GM23338 (cell line): ENCODE data around the gene SCYGR8. TPM values are rescaled to one million over a fixed set of nuclear protein-coding genes. Genes with fewer than 3 reads are reported as not detected.

Source experiments
- ATAC-seq: fragments of 200-7000 bp; cut with Tn5 transposase; 3 replicates; pipeline ENCODE4 v1.9.1; 2020
- DNase-seq: peaks from one replicate; pipeline ENCODE4 v3.0.0-alpha.2; 2015; ENCODE audit warnings: low spot score
- H2AFZ ChIP-seq: fragments of 200-600 bp; sonication (generic); 2 replicates; pipeline ENCODE4 v1.8.0; 2016; ENCODE audit warnings: antibody characterized with exemption, mild to moderate bottlenecking, moderate library complexity
- H3F3A ChIP-seq: fragments of 200-600 bp; sonication (generic); replicated peaks from 2 replicates; pipeline ENCODE4 v1.8.0; 2017; ENCODE audit warnings: antibody characterized with exemption, mixed run types, low read depth
- H3K27ac ChIP-seq: fragments of 200-600 bp; sonication (generic); 2 replicates; pipeline ENCODE4 v1.6.1; 2016; ENCODE audit warnings: low read depth
- H3K27me3 ChIP-seq: fragments of 200-600 bp; sonication (generic); 2 replicates; pipeline ENCODE4 v1.8.0; 2016; ENCODE audit warnings: mild to moderate bottlenecking, mixed run types, moderate library complexity; ENCODE audit not compliant: insufficient read depth
- H3K36me3 ChIP-seq: fragments of 200-600 bp; sonication (generic); 2 replicates; pipeline ENCODE4 v1.8.0; 2016; ENCODE audit warnings: mild to moderate bottlenecking; ENCODE audit not compliant: insufficient read depth
- H3K4me1 ChIP-seq: fragments of 200-600 bp; sonication (generic); 2 replicates; pipeline ENCODE4 v1.8.0; 2016; ENCODE audit warnings: mild to moderate bottlenecking, moderate library complexity; ENCODE audit not compliant: insufficient read depth
- H3K4me2 ChIP-seq: fragments of 200-600 bp; sonication (generic); 2 replicates; pipeline ENCODE4 v1.7.1; 2017; ENCODE audit warnings: mixed run types
- H3K4me3 ChIP-seq: fragments of 200-600 bp; sonication (generic); 2 replicates; pipeline ENCODE4 v1.6.1; 2016; ENCODE audit warnings: mixed run types
- H3K79me2 ChIP-seq: fragments of 200-600 bp; sonication (generic); replicated peaks from 2 replicates; pipeline ENCODE4 v1.8.0; 2017; ENCODE audit warnings: mild to moderate bottlenecking; ENCODE audit not compliant: insufficient read depth
- H3K9me2 ChIP-seq: fragments of 200-600 bp; sonication (generic); 2 replicates; pipeline ENCODE4 v1.8.0; 2017; ENCODE audit not compliant: insufficient read depth
- H4K20me1 ChIP-seq: fragments of 200-600 bp; sonication (generic); replicated peaks from 2 replicates; pipeline ENCODE4 v1.8.0; 2017; ENCODE audit warnings: mild to moderate bottlenecking; ENCODE audit not compliant: insufficient read depth
- H3K27ac Mint-ChIP-seq: 2 replicates; pipeline ENCODE4 v1.8.0; 2020; ENCODE audit warnings: inconsistent platforms, mild to moderate bottlenecking, moderate library complexity, mixed read lengths
- H3K27me3 Mint-ChIP-seq: 3 replicates; pipeline ENCODE4 v1.8.0; 2022; ENCODE audit warnings: low read depth, mild to moderate bottlenecking, moderate library complexity, mixed read lengths, inconsistent platforms; ENCODE audit not compliant: insufficient read depth, poor library complexity
- H3K36me3 Mint-ChIP-seq: 3 replicates; pipeline ENCODE4 v1.8.0; 2021; ENCODE audit warnings: low read depth, mild to moderate bottlenecking, inconsistent platforms, moderate library complexity, mixed read lengths
- H3K4me1 Mint-ChIP-seq: 3 replicates; pipeline ENCODE4 v1.8.0; 2020; ENCODE audit warnings: mild to moderate bottlenecking, inconsistent platforms, mixed read lengths
- H3K4me3 Mint-ChIP-seq: 3 replicates; pipeline ENCODE4 v1.8.0; 2021; ENCODE audit warnings: moderate library complexity, mild to moderate bottlenecking, inconsistent platforms, mixed read lengths
- H3K9me3 Mint-ChIP-seq: 3 replicates; pipeline ENCODE4 v1.8.0; 2020; ENCODE audit warnings: moderate library complexity, mild to moderate bottlenecking, inconsistent platforms, mixed read lengths
- CREB1 ChIP-seq: fragments of 250-450 bp; sonication (Bioruptor Pico); IDR thresholded peaks from 2 replicates; pipeline ENCODE4 v1.5.0; 2020; ENCODE audit warnings: low read depth, mild to moderate bottlenecking, moderate library complexity
- EZH2 ChIP-seq: fragments of 200-600 bp; sonication (generic); IDR thresholded peaks from one replicate; pipeline ENCODE4 v1.8.0; 2017; ENCODE audit warnings: antibody characterized with exemption, mild to moderate bottlenecking, low read depth; ENCODE audit not compliant: unreplicated experiment
- EZH2phosphoT487 ChIP-seq: fragments of 200-600 bp; sonication (generic); IDR thresholded peaks from one replicate; pipeline ENCODE4 v1.8.1; 2018; ENCODE audit warnings: antibody characterized with exemption; ENCODE audit not compliant: unreplicated experiment
- JUNB ChIP-seq: IDR thresholded peaks from one replicate; pipeline ENCODE4 v1.6.1; 2016; ENCODE audit warnings: antibody characterized with exemption; ENCODE audit not compliant: unreplicated experiment
- NANOG ChIP-seq: IDR thresholded peaks from 2 replicates; pipeline ENCODE4 v1.6.1; 2016; ENCODE audit warnings: antibody characterized with exemption, borderline replicate concordance
- POLR2AphosphoS5 ChIP-seq: IDR thresholded peaks from 2 replicates; pipeline ENCODE4 v1.6.1; 2016; ENCODE audit warnings: antibody characterized with exemption, low read depth
- STAT1 ChIP-seq: IDR thresholded peaks from one replicate; pipeline ENCODE4 v1.6.1; 2016; ENCODE audit warnings: antibody characterized with exemption; ENCODE audit not compliant: unreplicated experiment
- ZNF114 ChIP-seq: fragments of 250-450 bp; sonication (Bioruptor Pico); IDR thresholded peaks from 2 replicates; pipeline ENCODE4 v1.5.0; 2020; ENCODE audit warnings: mild to moderate bottlenecking, moderate library complexity
- ZNF331 ChIP-seq: fragments of 250-450 bp; sonication (Bioruptor Pico); IDR thresholded peaks from 2 replicates; pipeline ENCODE4 v1.5.0; 2020; ENCODE audit warnings: low read depth, mild to moderate bottlenecking, moderate library complexity
- polyA plus RNA-seq: library from polyadenylated mRNA; unstranded; fragments of >200 nt; fragmentation: Nextera tagmentation; extraction: Ambion mirVana; gene quantifications from 2 replicates; pipeline ENCODE4 v1.2.1, GENCODE V29; 2016
- total RNA-seq: library from RNA; depleted of rRNA; stranded (reverse); fragments of >200 nt; shearing (Covaris generic); gene quantifications from 2 replicates; pipeline ENCODE4 v1.2.3, GENCODE V29; 2014
- TF ChIP-seq, protein P1 (sequence below): IDR thresholded peaks from 2 replicates; pipeline ENCODE4 v1.6.1; 2016; ENCODE audit warnings: antibody characterized with exemption
- TF ChIP-seq, protein P2 (sequence below): IDR thresholded peaks from one replicate; pipeline ENCODE4 v1.6.1; 2018; ENCODE audit warnings: antibody characterized with exemption; ENCODE audit not compliant: unreplicated experiment
- TF ChIP-seq, protein P3 (sequence below), 2 experiments: fragments of 200-600 bp in 1 of 2; sonication (generic) in 1 of 2; conservative IDR thresholded peaks; 2 replicates each; pipeline versions ENCODE4 v1.5.1 to v1.6.1; 2016 to 2017; ENCODE audit warnings: antibody characterized with exemption in 2 of 2, low read depth in 2 of 2, mild to moderate bottlenecking in 2 of 2, moderate library complexity in 1 of 2
- TF ChIP-seq, protein P4 (sequence below): fragments of 250-450 bp; sonication (Bioruptor Pico); IDR thresholded peaks from 2 replicates; pipeline ENCODE4 v1.5.0; 2020; ENCODE audit warnings: mild to moderate bottlenecking, moderate library complexity

The SCYGR8 gene
- total and polyA plus RNA-seq, 2 experiments from 2014 or later: not detected

DNA sequence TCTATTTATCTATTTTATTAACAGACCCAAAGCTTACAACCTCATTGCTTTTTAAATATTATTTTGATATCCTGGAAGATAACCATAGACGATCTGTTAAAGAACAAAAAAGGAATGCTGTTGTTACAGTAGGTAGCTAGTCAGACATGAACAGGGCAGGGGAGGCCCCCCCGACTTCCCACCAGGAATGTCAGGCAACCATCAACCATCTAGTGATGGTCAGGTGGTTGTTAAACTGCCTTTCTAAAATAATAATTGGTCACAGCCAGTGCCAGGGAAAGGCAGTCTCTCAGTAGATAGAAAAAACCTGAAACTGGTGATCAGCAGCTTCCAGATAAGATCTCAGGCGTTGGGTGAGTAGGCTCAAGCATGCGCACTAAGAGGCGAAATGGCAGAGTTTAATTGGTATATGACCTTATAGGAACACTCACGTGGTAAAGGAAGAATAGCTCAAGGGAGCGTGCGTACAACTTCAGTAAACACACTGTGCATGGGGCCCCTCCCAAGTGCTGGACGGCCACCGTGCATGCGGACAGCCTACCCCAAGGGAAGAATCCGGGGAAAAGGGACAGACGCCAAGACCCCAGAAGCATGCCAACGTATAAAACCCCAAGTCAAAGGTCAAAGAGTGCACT, 35.4 kb downstream of the SCYGR8 start:
- DNase-seq (no peak), ATAC-seq (no peak)
- no peaks in the 10 kb centered on the region for H3K4me1 ChIP-seq
- no peak overlapping the region for H3K4me2 ChIP-seq
- no peak overlapping the region for H2AFZ ChIP-seq
- Mint-ChIP-seq H3K9me3 (no peaks in the 10 kb centered on the region), H3K36me3 (no peaks in the 10 kb centered on the region; the same call in 2 of the 3 replicates), H3K4me1 (no peaks in the 10 kb centered on the region; the same call in 2 of the 3 replicates), H3K27me3 (peaks cover 2% of the 10 kb centered on the region), H3K4me3 (no peak overlapping the region), H3K27ac (no peak overlapping the region)
- H4K20me1 ChIP-seq: no peaks in the 10 kb centered on the region
- no peaks in the 10 kb centered on the region for H3K27me3 ChIP-seq
- no peak overlapping the region for H3K4me3 ChIP-seq
- H3K9me2 ChIP-seq: no peaks in the 10 kb centered on the region
- no peaks in the 10 kb centered on the region for H3F3A ChIP-seq
- no peaks in the 10 kb centered on the region for H3K36me3 ChIP-seq
- H3K79me2 ChIP-seq: no peaks in the 10 kb centered on the region
- no peak overlapping the region for H3K27ac ChIP-seq
- TF ChIP-seq, protein P1, sequence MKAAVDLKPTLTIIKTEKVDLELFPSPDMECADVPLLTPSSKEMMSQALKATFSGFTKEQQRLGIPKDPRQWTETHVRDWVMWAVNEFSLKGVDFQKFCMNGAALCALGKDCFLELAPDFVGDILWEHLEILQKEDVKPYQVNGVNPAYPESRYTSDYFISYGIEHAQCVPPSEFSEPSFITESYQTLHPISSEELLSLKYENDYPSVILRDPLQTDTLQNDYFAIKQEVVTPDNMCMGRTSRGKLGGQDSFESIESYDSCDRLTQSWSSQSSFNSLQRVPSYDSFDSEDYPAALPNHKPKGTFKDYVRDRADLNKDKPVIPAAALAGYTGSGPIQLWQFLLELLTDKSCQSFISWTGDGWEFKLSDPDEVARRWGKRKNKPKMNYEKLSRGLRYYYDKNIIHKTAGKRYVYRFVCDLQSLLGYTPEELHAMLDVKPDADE: no peak
- TF ChIP-seq ZNF331: no peak
- no peak for TF ChIP-seq NANOG
- TF ChIP-seq, protein P2, sequence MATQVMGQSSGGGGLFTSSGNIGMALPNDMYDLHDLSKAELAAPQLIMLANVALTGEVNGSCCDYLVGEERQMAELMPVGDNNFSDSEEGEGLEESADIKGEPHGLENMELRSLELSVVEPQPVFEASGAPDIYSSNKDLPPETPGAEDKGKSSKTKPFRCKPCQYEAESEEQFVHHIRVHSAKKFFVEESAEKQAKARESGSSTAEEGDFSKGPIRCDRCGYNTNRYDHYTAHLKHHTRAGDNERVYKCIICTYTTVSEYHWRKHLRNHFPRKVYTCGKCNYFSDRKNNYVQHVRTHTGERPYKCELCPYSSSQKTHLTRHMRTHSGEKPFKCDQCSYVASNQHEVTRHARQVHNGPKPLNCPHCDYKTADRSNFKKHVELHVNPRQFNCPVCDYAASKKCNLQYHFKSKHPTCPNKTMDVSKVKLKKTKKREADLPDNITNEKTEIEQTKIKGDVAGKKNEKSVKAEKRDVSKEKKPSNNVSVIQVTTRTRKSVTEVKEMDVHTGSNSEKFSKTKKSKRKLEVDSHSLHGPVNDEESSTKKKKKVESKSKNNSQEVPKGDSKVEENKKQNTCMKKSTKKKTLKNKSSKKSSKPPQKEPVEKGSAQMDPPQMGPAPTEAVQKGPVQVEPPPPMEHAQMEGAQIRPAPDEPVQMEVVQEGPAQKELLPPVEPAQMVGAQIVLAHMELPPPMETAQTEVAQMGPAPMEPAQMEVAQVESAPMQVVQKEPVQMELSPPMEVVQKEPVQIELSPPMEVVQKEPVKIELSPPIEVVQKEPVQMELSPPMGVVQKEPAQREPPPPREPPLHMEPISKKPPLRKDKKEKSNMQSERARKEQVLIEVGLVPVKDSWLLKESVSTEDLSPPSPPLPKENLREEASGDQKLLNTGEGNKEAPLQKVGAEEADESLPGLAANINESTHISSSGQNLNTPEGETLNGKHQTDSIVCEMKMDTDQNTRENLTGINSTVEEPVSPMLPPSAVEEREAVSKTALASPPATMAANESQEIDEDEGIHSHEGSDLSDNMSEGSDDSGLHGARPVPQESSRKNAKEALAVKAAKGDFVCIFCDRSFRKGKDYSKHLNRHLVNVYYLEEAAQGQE: no peak
- no peak for TF ChIP-seq EZH2phosphoT487
- TF ChIP-seq CREB1: no peak
- TF ChIP-seq EZH2: no peak
- TF ChIP-seq JUNB: no peak
- TF ChIP-seq, protein P3, sequence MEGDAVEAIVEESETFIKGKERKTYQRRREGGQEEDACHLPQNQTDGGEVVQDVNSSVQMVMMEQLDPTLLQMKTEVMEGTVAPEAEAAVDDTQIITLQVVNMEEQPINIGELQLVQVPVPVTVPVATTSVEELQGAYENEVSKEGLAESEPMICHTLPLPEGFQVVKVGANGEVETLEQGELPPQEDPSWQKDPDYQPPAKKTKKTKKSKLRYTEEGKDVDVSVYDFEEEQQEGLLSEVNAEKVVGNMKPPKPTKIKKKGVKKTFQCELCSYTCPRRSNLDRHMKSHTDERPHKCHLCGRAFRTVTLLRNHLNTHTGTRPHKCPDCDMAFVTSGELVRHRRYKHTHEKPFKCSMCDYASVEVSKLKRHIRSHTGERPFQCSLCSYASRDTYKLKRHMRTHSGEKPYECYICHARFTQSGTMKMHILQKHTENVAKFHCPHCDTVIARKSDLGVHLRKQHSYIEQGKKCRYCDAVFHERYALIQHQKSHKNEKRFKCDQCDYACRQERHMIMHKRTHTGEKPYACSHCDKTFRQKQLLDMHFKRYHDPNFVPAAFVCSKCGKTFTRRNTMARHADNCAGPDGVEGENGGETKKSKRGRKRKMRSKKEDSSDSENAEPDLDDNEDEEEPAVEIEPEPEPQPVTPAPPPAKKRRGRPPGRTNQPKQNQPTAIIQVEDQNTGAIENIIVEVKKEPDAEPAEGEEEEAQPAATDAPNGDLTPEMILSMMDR (conservative IDR thresholded peaks at IDR 0.05; ENCODE audit: low read depth in 2 of 2): no peak
- no peak for TF ChIP-seq ZNF114
- no peak for TF ChIP-seq POLR2AphosphoS5
- TF ChIP-seq, protein P4, sequence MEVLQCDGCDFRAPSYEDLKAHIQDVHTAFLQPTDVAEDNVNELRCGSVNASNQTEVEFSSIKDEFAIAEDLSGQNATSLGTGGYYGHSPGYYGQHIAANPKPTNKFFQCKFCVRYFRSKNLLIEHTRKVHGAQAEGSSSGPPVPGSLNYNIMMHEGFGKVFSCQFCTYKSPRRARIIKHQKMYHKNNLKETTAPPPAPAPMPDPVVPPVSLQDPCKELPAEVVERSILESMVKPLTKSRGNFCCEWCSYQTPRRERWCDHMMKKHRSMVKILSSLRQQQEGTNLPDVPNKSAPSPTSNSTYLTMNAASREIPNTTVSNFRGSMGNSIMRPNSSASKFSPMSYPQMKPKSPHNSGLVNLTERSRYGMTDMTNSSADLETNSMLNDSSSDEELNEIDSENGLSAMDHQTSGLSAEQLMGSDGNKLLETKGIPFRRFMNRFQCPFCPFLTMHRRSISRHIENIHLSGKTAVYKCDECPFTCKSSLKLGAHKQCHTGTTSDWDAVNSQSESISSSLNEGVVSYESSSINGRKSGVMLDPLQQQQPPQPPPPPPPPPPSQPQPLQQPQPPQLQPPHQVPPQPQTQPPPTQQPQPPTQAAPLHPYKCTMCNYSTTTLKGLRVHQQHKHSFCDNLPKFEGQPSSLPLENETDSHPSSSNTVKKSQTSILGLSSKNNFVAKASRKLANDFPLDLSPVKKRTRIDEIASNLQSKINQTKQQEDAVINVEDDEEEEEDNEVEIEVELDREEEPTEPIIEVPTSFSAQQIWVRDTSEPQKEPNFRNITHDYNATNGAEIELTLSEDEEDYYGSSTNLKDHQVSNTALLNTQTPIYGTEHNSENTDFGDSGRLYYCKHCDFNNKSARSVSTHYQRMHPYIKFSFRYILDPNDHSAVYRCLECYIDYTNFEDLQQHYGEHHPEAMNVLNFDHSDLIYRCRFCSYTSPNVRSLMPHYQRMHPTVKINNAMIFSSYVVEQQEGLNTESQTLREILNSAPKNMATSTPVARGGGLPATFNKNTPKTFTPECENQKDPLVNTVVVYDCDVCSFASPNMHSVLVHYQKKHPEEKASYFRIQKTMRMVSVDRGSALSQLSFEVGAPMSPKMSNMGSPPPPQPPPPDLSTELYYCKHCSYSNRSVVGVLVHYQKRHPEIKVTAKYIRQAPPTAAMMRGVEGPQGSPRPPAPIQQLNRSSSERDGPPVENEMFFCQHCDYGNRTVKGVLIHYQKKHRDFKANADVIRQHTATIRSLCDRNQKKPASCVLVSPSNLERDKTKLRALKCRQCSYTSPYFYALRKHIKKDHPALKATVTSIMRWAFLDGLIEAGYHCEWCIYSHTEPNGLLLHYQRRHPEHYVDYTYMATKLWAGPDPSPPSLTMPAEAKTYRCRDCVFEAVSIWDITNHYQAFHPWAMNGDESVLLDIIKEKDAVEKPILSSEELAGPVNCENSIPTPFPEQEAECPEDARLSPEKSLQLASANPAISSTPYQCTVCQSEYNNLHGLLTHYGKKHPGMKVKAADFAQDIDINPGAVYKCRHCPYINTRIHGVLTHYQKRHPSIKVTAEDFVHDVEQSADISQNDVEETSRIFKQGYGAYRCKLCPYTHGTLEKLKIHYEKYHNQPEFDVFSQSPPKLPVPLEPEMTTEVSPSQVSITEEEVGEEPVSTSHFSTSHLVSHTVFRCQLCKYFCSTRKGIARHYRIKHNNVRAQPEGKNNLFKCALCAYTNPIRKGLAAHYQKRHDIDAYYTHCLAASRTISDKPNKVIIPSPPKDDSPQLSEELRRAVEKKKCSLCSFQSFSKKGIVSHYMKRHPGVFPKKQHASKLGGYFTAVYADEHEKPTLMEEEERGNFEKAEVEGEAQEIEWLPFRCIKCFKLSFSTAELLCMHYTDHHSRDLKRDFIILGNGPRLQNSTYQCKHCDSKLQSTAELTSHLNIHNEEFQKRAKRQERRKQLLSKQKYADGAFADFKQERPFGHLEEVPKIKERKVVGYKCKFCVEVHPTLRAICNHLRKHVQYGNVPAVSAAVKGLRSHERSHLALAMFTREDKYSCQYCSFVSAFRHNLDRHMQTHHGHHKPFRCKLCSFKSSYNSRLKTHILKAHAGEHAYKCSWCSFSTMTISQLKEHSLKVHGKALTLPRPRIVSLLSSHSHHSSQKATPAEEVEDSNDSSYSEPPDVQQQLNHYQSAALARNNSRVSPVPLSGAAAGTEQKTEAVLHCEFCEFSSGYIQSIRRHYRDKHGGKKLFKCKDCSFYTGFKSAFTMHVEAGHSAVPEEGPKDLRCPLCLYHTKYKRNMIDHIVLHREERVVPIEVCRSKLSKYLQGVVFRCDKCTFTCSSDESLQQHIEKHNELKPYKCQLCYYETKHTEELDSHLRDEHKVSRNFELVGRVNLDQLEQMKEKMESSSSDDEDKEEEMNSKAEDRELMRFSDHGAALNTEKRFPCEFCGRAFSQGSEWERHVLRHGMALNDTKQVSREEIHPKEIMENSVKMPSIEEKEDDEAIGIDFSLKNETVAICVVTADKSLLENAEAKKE (CRISPR knock-in tag): no peak
- TF ChIP-seq STAT1: no peak
